Posterior vena cava (tissue), 2 donors: Measurements from ENCODE around the gene CCDC74B. TPM values are rescaled to one million over a fixed set of nuclear protein-coding genes. Genes with fewer than 3 reads are reported as not detected.
"Not testable (repeated sequence)": the region's sequence is repeated elsewhere in the genome, so short reads cannot be mapped to it uniquely, and the experiment has no call there.

Experiments used
- DNase-seq: peaks from one replicate; pipeline ENCODE4 v3.0.0-alpha.2; 2020; ENCODE audit warnings: low spot score
- intact Hi-C, 2 donors: fragments of 100-400 bp; cut with DNase I; formaldehyde crosslinking; loops; one replicate each; pipeline versions ENCODE4 v1.14.1 to v1.14.2; 2022 to 2023
- total RNA-seq, 2 donors: library from RNA; stranded (reverse); fragmentation: NEBNext Ultra II Directional; extraction: Animal tissue kit (Norgen Biotek cat#: 25700); gene quantifications; one replicate each; pipeline ENCODE4 v1.2.1, GENCODE V29; 2021
- donor health status: DM: yes; HTN: yes; CAD: no.
- donor health status: DM: yes; HTN: yes; CAD: no.

Gene CCDC74B
- total RNA-seq, 2 donors from 2014 or later = 1.4 to 1.5 TPM

DNA sequence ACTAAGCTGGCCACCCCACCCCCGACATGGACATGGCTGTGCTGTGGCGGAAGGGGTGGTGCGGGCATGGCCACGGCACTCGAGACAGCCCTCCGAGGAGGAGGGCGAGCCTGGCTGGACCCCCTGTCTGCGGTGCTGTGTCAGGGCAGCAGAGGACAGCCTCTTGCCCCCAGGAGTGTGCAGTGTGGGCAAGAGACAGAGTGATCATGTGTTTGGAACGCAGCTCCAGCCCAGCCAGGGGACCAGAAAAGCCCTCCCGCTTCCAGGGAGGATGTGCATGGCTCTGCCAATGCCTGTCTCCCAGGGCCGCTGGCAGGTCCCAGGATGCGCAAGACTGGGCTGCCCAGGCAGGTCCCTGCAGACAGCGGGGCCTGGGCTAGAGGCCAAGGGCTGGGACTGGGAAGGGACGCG, 6.1 kb downstream of the CCDC74B start:
- peak; percentile 58 for DNase-seq
- intact Hi-C loops = not testable (repeated sequence)

GRCh38 chr2:130138326-130138725, 6.6 kb downstream of the CCDC74B start:
- intact Hi-C loops = not testable (repeated sequence)
- peak; percentile 2 for DNase-seq

GRCh38 chr2:130137118-130137517, 7.8 kb downstream of the CCDC74B start:
- intact Hi-C loops = not testable (repeated sequence)
- DNase-seq = peak; percentile 62

- DNase-seq = peak; percentile 52
- intact Hi-C loops = not testable (repeated sequence)
These were observed 8.4 kb downstream of the CCDC74B start for GRCh38 chr2:130136546-130136945.

GRCh38 chr2:130135692-130136541, 9.0 kb downstream of the CCDC74B start:
- peak; percentile 59 for DNase-seq
- intact Hi-C loops = no loop called here

DNA sequence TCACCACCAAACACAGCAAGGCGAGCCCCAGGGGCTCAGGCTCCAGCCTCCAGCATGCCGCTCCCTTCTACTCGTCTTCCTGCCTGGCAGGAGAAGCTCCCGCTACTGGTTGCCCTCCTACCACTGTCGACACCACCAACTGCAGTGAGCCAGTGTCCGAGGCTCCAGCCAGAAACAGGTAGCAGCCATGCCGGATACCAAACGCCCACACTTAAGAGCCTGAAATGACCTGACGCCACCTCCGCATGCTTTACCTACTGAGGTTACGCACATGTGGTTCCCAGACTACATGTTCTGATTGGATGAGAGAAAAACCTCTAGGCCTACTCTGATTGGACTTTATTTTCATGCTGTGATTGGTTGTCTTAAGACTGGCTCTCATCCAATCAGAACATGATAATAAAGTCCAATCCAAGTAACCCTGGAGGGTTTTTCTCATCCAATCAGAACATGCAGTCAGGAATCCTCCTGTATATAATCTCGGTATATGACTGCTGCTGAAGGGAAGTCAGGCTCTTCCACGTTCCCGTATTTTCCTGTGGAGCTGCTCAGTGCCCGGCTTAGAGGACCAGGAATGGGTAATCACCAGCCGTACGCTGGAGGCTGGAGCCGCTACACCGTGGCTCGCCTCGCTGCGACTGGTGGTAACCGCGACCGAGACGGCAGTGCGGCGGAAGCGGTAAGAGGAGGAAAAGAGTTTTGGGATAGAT, 15.6 kb downstream of the CCDC74B start, which contains the start of gene POTEF:
TSS of gene POTEF (minus strand) at position 103 of the 710 bp plus-strand sequence. CDS start 8,707 bp downstream, outside the sequence.
- peak; percentile 8 for DNase-seq
- intact Hi-C loops = not testable (repeated sequence)

DNA sequence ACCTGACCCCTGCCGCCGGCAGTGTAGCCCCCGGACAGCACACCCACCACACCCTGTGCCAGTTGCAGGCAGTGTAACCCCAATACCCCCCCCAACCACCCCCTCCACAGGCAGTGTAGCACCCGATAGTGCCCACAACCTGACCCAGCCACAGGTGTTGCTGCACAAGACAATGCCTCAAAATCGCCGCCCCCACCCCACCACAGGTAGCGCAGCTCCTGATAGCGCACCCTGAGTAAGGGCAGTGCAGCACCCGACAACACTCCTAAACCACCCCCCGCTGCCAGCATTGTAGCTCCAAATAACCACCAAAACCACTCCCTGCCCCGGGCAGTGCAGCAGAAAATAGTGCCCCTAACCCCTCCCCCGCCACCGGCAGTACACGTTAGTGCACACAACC, 16.4 kb downstream of the CCDC74B start:
- intact Hi-C loops = not testable (repeated sequence)
- peak; percentile 64 for DNase-seq

DNA sequence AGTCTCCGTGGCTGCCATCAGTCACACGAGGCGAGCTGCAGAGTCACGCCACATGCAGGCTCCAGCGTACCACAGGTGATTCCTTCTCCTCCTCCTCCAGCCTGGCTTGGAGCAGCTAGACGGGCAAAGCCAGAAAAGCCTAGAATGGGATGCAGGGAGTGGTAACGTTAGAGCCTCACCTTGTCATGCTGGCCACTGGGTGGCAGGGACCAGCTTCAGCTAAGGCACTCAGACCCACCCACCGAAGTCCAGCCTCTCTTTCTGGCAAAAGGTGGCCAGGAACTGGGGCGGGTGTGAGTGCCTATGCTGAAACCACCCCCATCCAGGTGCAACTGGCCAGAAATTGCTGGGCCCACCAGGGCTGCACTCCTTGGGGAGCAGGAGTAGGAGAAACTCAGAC, 17.2 kb downstream of the CCDC74B start:
- intact Hi-C loops = not testable (repeated sequence)

GRCh38 chr2:130120924-130121323, 24.0 kb downstream of the CCDC74B start:
- DNase-seq = peak; percentile 5
- intact Hi-C loops = not testable (repeated sequence)

More for the DNA sequence above, 17.2 kb downstream of the CCDC74B start:
- not testable (repeated sequence) for DNase-seq

DNA sequence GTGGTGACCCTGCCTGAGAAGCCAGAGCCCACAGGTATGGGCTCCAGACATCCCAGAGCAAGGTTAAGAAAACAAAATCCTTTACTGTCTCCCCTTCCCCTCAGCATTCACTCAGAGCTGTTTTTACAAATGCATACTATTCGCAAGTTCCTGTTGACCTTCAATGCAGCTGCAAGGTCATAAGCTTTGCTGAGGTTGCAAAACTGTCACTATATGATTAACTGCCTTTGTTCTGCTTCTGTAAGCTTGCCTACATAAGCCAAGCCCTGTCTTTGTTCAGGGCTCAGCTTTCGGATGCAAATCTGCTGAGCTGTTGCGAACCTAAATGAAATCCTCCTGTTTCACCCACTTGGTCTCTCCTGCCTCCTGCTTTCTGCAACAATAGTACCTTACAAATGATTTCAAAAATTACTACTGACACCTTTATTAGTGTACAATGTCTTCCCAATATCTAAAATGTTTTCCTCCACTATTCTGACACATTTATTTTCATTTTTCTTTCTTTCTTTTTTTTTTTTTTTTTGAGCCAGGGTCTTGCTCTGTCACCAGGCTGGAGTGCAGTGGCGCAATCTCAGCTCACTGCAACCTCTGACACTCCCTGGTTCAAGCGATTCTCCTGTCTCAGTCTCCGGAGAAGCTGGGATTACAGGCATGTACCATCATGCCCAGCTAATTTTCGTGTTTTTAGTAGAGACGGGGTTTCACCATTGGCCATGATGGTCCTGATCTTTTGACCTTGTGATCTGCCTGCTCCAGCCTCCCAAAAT, 42.1 kb downstream of the CCDC74B start:
- peak; percentile 12 for DNase-seq
- intact Hi-C loops = not testable (repeated sequence)

Other genes starting within 250 kb of the CCDC74B start
- not detected for gene RAB6C, start 165.4 kb downstream of the CCDC74B start, total RNA-seq
- gene POTEF, start 15.9 kb downstream of the CCDC74B start, total RNA-seq = not detected
- gene SMPD4, start 36.5 kb upstream of the CCDC74B start, total RNA-seq = 10 to 100 TPM; 26.5 to 29.7 TPM
- 100 to 1,000 TPM; 183 to 200 TPM for gene MZT2B, start 37.1 kb upstream of the CCDC74B start, total RNA-seq
- not detected for gene TUBA3E, start 53.3 kb upstream of the CCDC74B start, total RNA-seq
- 10 to 100 TPM; 48.7 to 60.5 TPM for gene IMP4, start 197.8 kb upstream of the CCDC74B start, total RNA-seq
- gene PTPN18, start 210.9 kb upstream of the CCDC74B start, total RNA-seq = 10 to 100 TPM; 33.6 to 58.7 TPM